Measurements from ENCODE around the gene PANK1. TPM values are rescaled to one million over a fixed set of nuclear protein-coding genes. Genes with fewer than 3 reads are reported as not detected.
"Not testable (repeated sequence)": the region's sequence is repeated elsewhere in the genome, so short reads cannot be mapped to it uniquely, and the experiment has no call there.

The PANK1 gene
- total and polyA plus RNA-seq, 8 donors: 9.4 to 21.1 (median 17.5) TPM

GRCh38 chr10:89550509-89550908, 94.5 kb downstream of the PANK1 start:
- intact Hi-C loops (cut with DNase I): no loop called here
- no peaks in the 10 kb centered on the region for H3K9me3 ChIP-seq
- DNase-seq (no peak), ATAC-seq (no peak)
- H3K4me1 ChIP-seq: peaks cover 0 to 7% of the 10 kb centered on the region in 2 donors
- H3K4me3 ChIP-seq: no peak overlapping the region
- no peak overlapping the region for H3K27ac ChIP-seq
- no peaks in the 10 kb centered on the region for H3K36me3 ChIP-seq
- TF ChIP-seq CTCF (IDR thresholded peaks at IDR 0.05): no peak
- no peaks in the 10 kb centered on the region for H3K27me3 ChIP-seq

- Histone ChIP-seq H3K9me3 (no peaks in the 10 kb centered on the region), H3K36me3 (no peaks in the 10 kb centered on the region), H3K4me3 (no peak overlapping the region), H3K27me3 (no peaks in the 10 kb centered on the region), H3K4me1 (peaks cover 0 to 7% of the 10 kb centered on the region in 2 donors), H3K27ac (no peak overlapping the region)
- ATAC-seq (no peak), DNase-seq (no peak)
- no peak for TF ChIP-seq CTCF (IDR thresholded peaks at IDR 0.05)
- intact Hi-C loops (cut with DNase I): no loop called here
Observed at GRCh38 chr10:89549510-89549909, 95.5 kb downstream of the PANK1 start.

GRCh38 chr10:89548673-89549072, 96.4 kb downstream of the PANK1 start:
- intact Hi-C loops (cut with DNase I): no loop called here
- DNase-seq (no peak), ATAC-seq (no peak)
- Histone ChIP-seq H3K9me3 (no peaks in the 10 kb centered on the region), H3K4me3 (no peak overlapping the region), H3K36me3 (no peaks in the 10 kb centered on the region), H3K27ac (no peak overlapping the region), H3K27me3 (no peaks in the 10 kb centered on the region), H3K4me1 (peaks cover 0 to 7% of the 10 kb centered on the region in 2 donors)
- no peak for TF ChIP-seq CTCF (IDR thresholded peaks at IDR 0.05)

- peaks cover 0 to 7% of the 10 kb centered on the region in 2 donors for H3K4me1 ChIP-seq
- no peak for DNase-seq
- no peak for TF ChIP-seq CTCF (IDR thresholded peaks at IDR 0.05)
- ATAC-seq: no peak
- no peak overlapping the region for H3K27ac ChIP-seq
- intact Hi-C loops (cut with DNase I): no loop called here
- no peaks in the 10 kb centered on the region for H3K36me3 ChIP-seq
- H3K27me3 ChIP-seq: no peaks in the 10 kb centered on the region
- no peak overlapping the region for H3K4me3 ChIP-seq
- no peaks in the 10 kb centered on the region for H3K9me3 ChIP-seq
Observed at GRCh38 chr10:89547853-89548513, 97.1 kb downstream of the PANK1 start.

GRCh38 chr10:89546651-89547050, 98.4 kb downstream of the PANK1 start:
- H3K9me3 ChIP-seq; H3K4me1 ChIP-seq; ATAC-seq; H3K4me3 ChIP-seq; H3K27me3 ChIP-seq; H3K27ac ChIP-seq; intact Hi-C loops (cut with DNase I); H3K36me3 ChIP-seq; DNase-seq: not testable (repeated sequence)

- Histone ChIP-seq H3K27ac (no peak overlapping the region), H3K36me3 (no peaks in the 10 kb centered on the region), H3K4me1 (peaks cover 0 to 3% of the 10 kb centered on the region in 2 donors), H3K27me3 (no peaks in the 10 kb centered on the region), H3K9me3 (no peaks in the 10 kb centered on the region), H3K4me3 (no peak overlapping the region)
- TF ChIP-seq CTCF (IDR thresholded peaks at IDR 0.05): no peak
- ATAC-seq (no peak), DNase-seq (no peak)
- intact Hi-C loops (cut with DNase I): no loop called here
Observed at GRCh38 chr10:89543841-89544240, 101.2 kb downstream of the PANK1 start.
